Neural cell (in vitro differentiated cells): ENCODE data around the gene GALNT4. TPM values are rescaled to one million over a fixed set of nuclear protein-coding genes. Genes with fewer than 3 reads are reported as not detected.

ENCODE experiments used
- H2AFZ ChIP-seq: fragments of 200-600, 300-800 bp; sonication (generic), shearing (Covaris generic); 2 replicates; pipeline ENCODE4 v1.6.0; 2014; ENCODE audit warnings: low read depth, mild to moderate bottlenecking, antibody characterized with exemption, low read length, moderate library complexity
- H3F3A ChIP-seq: fragments of 200-600 bp; shearing (Covaris generic); 2 replicates; pipeline ENCODE4 v1.6.1; 2016; ENCODE audit warnings: mild to moderate bottlenecking, moderate library complexity, mixed read lengths, antibody characterized with exemption, low read length; ENCODE audit not compliant: insufficient read depth, poor library complexity, severe bottlenecking
- H3K27ac ChIP-seq: fragments of 200-600, 300-800 bp; sonication (generic), shearing (Covaris generic); 2 replicates; pipeline ENCODE4 v1.5.1; 2014; ENCODE audit warnings: mild to moderate bottlenecking, low read length, moderate library complexity
- H3K27me3 ChIP-seq: fragments of 300-800, 200-600 bp; sonication (generic), shearing (Covaris generic); 2 replicates; pipeline ENCODE4 v1.6.0; 2014; ENCODE audit warnings: mild to moderate bottlenecking, low read depth, low read length, moderate library complexity; ENCODE audit not compliant: insufficient read depth
- H3K36me3 ChIP-seq: fragments of 300-800, 200-600 bp; sonication (generic), shearing (Covaris generic); 2 replicates; pipeline ENCODE4 v1.5.1; 2014; ENCODE audit warnings: mild to moderate bottlenecking, antibody characterized with exemption, low read length, moderate library complexity; ENCODE audit not compliant: insufficient read depth
- H3K4me2 ChIP-seq: fragments of 300-800, 200-600 bp; sonication (generic), shearing (Covaris generic); 2 replicates; pipeline ENCODE4 v1.6.0; 2014; ENCODE audit warnings: mild to moderate bottlenecking, low read length
- H3K4me3 ChIP-seq: fragments of 300-800, 200-600 bp; sonication (generic), shearing (Covaris generic); 2 replicates; pipeline ENCODE4 v1.5.1; 2014; ENCODE audit warnings: mild to moderate bottlenecking, low read length, moderate library complexity
- H3K79me2 ChIP-seq: fragments of 200-600 bp; shearing (Covaris generic); replicated peaks from 2 replicates; pipeline ENCODE4 v1.6.0; 2014; ENCODE audit warnings: mild to moderate bottlenecking, low read length, moderate library complexity; ENCODE audit not compliant: insufficient read depth
- H3K9ac ChIP-seq: fragments of 300-800, 200-600 bp; sonication (generic), shearing (Covaris generic); 2 replicates; pipeline ENCODE4 v1.6.1; 2016; ENCODE audit warnings: mild to moderate bottlenecking, low read length, mixed read lengths
- H3K9me2 ChIP-seq: fragments of 200-600 bp; shearing (Covaris generic); 2 replicates; pipeline ENCODE4 v1.6.1; 2016; ENCODE audit warnings: mild to moderate bottlenecking, low read length, mixed read lengths; ENCODE audit not compliant: insufficient read depth
- H3K9me3 ChIP-seq: fragments of 200-600, 300-800 bp; sonication (generic), shearing (Covaris generic); 2 replicates; pipeline ENCODE4 v1.6.1; 2016; ENCODE audit warnings: mild to moderate bottlenecking, mixed run types, low read length, moderate library complexity, mixed read lengths
- H4K20me1 ChIP-seq: fragments of 200-600 bp; shearing (Covaris generic); 2 replicates; pipeline ENCODE4 v1.6.1; 2016; ENCODE audit warnings: mild to moderate bottlenecking, mixed run types; ENCODE audit not compliant: insufficient read depth
- EP300 ChIP-seq: fragments of 450-650 bp; conservative IDR thresholded peaks from 2 replicates; pipeline ENCODE4 v1.6.1; 2014; ENCODE audit warnings: antibody characterized with exemption, mild to moderate bottlenecking, moderate library complexity; ENCODE audit not compliant: poor library complexity, severe bottlenecking
- EZH2 ChIP-seq: fragments of 200-600, 300-800 bp; shearing (Covaris generic), sonication (generic); IDR thresholded peaks from 2 replicates; pipeline ENCODE4 v1.6.1; 2014; ENCODE audit warnings: antibody characterized with exemption, low read length, borderline replicate concordance, mild to moderate bottlenecking; ENCODE audit not compliant: insufficient read depth, poor library complexity, severe bottlenecking
- MXI1 ChIP-seq: fragments of 450-650 bp; conservative IDR thresholded peaks from 2 replicates; pipeline ENCODE4 v1.6.1; 2014; ENCODE audit warnings: antibody characterized with exemption, mild to moderate bottlenecking; ENCODE audit not compliant: poor library complexity, severe bottlenecking
- POLR2AphosphoS5 ChIP-seq: IDR thresholded peaks from 2 replicates; pipeline ENCODE4 v1.6.1; 2012
- RAD21 ChIP-seq: fragments of 450-650 bp; conservative IDR thresholded peaks from 2 replicates; pipeline ENCODE4 v1.6.1; 2014; ENCODE audit warnings: antibody characterized with exemption, mild to moderate bottlenecking, moderate library complexity
- SMC3 ChIP-seq: fragments of 450-650 bp; conservative IDR thresholded peaks from 2 replicates; pipeline ENCODE4 v1.6.1; 2014; ENCODE audit warnings: antibody characterized with exemption, mild to moderate bottlenecking, moderate library complexity; ENCODE audit not compliant: poor library complexity
- TAF1 ChIP-seq: IDR thresholded peaks from 2 replicates; pipeline ENCODE4 v1.6.1; 2012; ENCODE audit warnings: low read depth
- polyA plus RNA-seq: library from polyadenylated mRNA; depleted of rRNA; stranded (reverse); fragments of >200 nt; gene quantifications from 2 replicates; pipeline ENCODE4 v1.2.3, GENCODE V29; 2014
- TF ChIP-seq, protein P1 (sequence below): fragments of 450-650 bp; IDR thresholded peaks from 2 replicates; pipeline ENCODE4 v1.5.1; 2014; ENCODE audit warnings: antibody characterized with exemption, mild to moderate bottlenecking, moderate library complexity; ENCODE audit not compliant: poor library complexity, severe bottlenecking
- TF ChIP-seq, protein P2 (sequence below): IDR thresholded peaks from 2 replicates; pipeline ENCODE4 v1.6.1; 2012; ENCODE audit warnings: borderline replicate concordance

Gene GALNT4
- polyA plus RNA-seq, 1 donor from 2014 or later = 0.78 TPM

DNA sequence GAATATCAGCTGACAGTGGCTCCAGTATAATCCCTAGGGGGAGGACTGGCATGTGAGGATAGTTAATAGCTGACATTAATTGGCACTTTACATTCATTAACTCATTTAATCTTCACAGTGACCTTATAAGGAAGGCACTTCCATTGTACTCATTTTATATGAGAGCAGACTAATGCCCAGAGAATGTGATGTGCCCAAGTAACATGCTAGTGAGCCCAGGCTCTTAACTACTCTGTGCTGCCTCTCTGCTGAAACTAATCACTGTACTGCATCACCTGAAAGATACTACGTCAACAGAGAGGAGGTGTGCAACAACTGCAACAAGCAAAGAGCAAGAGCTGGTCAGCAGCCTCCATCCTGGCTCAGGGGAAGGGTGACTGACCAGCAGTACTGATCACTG is 40.1 kb downstream of the GALNT4 start:
- H3K9me3 ChIP-seq = no peaks in the 10 kb centered on the region
- no peak overlapping the region for H2AFZ ChIP-seq
- H4K20me1 ChIP-seq = no peaks in the 10 kb centered on the region
- no peak overlapping the region for H3K27ac ChIP-seq
- H3F3A ChIP-seq = no peaks in the 10 kb centered on the region
- no peak overlapping the region for H3K4me3 ChIP-seq
- H3K79me2 ChIP-seq = no peaks in the 10 kb centered on the region
- no peaks in the 10 kb centered on the region for H3K36me3 ChIP-seq
- H3K9me2 ChIP-seq = no peaks in the 10 kb centered on the region
- no peak for TF ChIP-seq EZH2
- TF ChIP-seq POLR2AphosphoS5 = no peak
- TF ChIP-seq, protein P1, sequence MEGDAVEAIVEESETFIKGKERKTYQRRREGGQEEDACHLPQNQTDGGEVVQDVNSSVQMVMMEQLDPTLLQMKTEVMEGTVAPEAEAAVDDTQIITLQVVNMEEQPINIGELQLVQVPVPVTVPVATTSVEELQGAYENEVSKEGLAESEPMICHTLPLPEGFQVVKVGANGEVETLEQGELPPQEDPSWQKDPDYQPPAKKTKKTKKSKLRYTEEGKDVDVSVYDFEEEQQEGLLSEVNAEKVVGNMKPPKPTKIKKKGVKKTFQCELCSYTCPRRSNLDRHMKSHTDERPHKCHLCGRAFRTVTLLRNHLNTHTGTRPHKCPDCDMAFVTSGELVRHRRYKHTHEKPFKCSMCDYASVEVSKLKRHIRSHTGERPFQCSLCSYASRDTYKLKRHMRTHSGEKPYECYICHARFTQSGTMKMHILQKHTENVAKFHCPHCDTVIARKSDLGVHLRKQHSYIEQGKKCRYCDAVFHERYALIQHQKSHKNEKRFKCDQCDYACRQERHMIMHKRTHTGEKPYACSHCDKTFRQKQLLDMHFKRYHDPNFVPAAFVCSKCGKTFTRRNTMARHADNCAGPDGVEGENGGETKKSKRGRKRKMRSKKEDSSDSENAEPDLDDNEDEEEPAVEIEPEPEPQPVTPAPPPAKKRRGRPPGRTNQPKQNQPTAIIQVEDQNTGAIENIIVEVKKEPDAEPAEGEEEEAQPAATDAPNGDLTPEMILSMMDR = no peak
- TF ChIP-seq EP300 = no peak
- no peak for TF ChIP-seq SMC3
- TF ChIP-seq RAD21 = no peak
- no peak for TF ChIP-seq TAF1
- TF ChIP-seq MXI1 = no peak
- TF ChIP-seq, protein P2, sequence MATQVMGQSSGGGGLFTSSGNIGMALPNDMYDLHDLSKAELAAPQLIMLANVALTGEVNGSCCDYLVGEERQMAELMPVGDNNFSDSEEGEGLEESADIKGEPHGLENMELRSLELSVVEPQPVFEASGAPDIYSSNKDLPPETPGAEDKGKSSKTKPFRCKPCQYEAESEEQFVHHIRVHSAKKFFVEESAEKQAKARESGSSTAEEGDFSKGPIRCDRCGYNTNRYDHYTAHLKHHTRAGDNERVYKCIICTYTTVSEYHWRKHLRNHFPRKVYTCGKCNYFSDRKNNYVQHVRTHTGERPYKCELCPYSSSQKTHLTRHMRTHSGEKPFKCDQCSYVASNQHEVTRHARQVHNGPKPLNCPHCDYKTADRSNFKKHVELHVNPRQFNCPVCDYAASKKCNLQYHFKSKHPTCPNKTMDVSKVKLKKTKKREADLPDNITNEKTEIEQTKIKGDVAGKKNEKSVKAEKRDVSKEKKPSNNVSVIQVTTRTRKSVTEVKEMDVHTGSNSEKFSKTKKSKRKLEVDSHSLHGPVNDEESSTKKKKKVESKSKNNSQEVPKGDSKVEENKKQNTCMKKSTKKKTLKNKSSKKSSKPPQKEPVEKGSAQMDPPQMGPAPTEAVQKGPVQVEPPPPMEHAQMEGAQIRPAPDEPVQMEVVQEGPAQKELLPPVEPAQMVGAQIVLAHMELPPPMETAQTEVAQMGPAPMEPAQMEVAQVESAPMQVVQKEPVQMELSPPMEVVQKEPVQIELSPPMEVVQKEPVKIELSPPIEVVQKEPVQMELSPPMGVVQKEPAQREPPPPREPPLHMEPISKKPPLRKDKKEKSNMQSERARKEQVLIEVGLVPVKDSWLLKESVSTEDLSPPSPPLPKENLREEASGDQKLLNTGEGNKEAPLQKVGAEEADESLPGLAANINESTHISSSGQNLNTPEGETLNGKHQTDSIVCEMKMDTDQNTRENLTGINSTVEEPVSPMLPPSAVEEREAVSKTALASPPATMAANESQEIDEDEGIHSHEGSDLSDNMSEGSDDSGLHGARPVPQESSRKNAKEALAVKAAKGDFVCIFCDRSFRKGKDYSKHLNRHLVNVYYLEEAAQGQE = no peak
- H3K9ac ChIP-seq = no peak overlapping the region
- no peak overlapping the region for H3K4me2 ChIP-seq
- no peaks in the 10 kb centered on the region for H3K27me3 ChIP-seq

DNA sequence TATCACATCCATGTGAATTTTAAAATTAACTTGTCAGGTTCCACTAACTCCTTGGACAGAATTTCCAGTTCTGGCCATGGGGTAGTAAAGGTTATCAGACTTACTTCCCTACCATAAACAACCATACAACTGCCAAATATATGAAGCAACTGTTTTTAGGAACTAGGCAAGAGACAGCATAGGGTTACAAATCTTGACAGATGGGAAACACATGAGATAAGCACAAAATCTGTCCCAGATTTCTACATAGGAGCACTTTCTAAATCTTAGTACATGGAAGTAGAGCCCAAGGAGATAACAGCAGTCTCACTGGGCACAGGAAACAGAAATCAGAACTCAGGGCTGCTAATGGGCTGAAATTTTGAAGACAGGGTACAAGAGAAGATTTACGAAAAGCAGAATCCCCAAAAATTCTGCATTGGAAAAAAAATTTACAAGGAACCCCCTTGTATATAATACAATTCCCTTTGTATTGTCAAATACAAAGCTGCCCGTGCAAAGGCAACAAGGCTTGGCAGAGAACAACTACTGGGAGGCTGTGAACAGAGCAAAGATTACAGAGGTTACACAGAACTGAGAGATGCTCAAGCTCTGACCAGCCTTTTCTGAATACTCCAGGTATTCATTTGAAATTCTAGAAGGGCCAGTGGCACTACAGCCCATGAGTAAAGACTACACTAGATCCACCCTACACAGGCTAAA is 43.2 kb downstream of the GALNT4 start:
- Histone ChIP-seq H3K4me3 (no peak overlapping the region), H3K27me3 (no peaks in the 10 kb centered on the region), H4K20me1 (no peaks in the 10 kb centered on the region), H3K79me2 (no peaks in the 10 kb centered on the region), H3F3A (no peaks in the 10 kb centered on the region), H3K27ac (no peak overlapping the region), H3K36me3 (no peaks in the 10 kb centered on the region), H3K4me2 (no peak overlapping the region), H3K9me3 (no peaks in the 10 kb centered on the region), H3K9me2 (no peaks in the 10 kb centered on the region), H3K9ac (no peak overlapping the region), H2AFZ (no peak overlapping the region)
- no peak for TF ChIP-seq TAF1
- TF ChIP-seq RAD21 = no peak
- TF ChIP-seq MXI1 = no peak
